ENCODE data around the gene AUTS2. TPM values are rescaled to one million over a fixed set of nuclear protein-coding genes. Genes with fewer than 3 reads are reported as not detected.

Gene AUTS2
- total and polyA plus RNA-seq, 7 experiments from 2014 or later = 0.40 to 31.7 (median 4.2) TPM

GRCh38 chr7:69757528-69757927 lies 159.3 kb downstream of the AUTS2 start:
- Histone ChIP-seq H3K36me3 (ENCODE audit: control insufficient read depth in 2 of 3, insufficient read depth in 3 of 3, low read length in 3 of 3) (no peaks in the 10 kb centered on the region), H3K27ac (ENCODE audit: low read depth, low read length) (no peak overlapping the region), H3K27me3 (ENCODE audit: control insufficient read depth in 2 of 2, insufficient read depth in 2 of 2, low read length in 2 of 2) (no peaks in the 10 kb centered on the region), H3K4me1 (ENCODE audit: control insufficient read depth in 2 of 2, insufficient read depth in 2 of 2, low read length in 2 of 2) (no peaks in the 10 kb centered on the region), H3K4me3 (ENCODE audit: low read length) (no peak overlapping the region), H3K9me3 (ENCODE audit: control insufficient read depth in 2 of 3, low read length in 3 of 3) (no peaks in the 10 kb centered on the region)
- POLR2A ChIA-PET = no interaction called here
- H3K4me1 Mint-ChIP-seq = no peaks in the 10 kb centered on the region
- H3K36me3 Mint-ChIP-seq = no peaks in the 10 kb centered on the region
- DNase-seq = no peak
- H3K4me3 Mint-ChIP-seq = no peak overlapping the region
- H3K9me3 Mint-ChIP-seq = no peaks in the 10 kb centered on the region
- H3K27ac Mint-ChIP-seq = no peak overlapping the region
- CTCF ChIA-PET = no interaction called here
- intact Hi-C loops (cut with micrococcal nuclease) = no loop called here
- no peaks in the 10 kb centered on the region for H3K27me3 Mint-ChIP-seq
- no peak for ATAC-seq

GRCh38 chr7:69757981-69758430 lies 159.7 kb downstream of the AUTS2 start:
- H3K9me3 ChIP-seq (ENCODE audit: control insufficient read depth in 2 of 3, low read length in 3 of 3) = no peaks in the 10 kb centered on the region
- POLR2A ChIA-PET = no interaction called here
- Mint-ChIP-seq H3K4me1 (no peaks in the 10 kb centered on the region), H3K27me3 (no peaks in the 10 kb centered on the region), H3K36me3 (no peaks in the 10 kb centered on the region), H3K27ac (no peak overlapping the region), H3K4me3 (no peak overlapping the region), H3K9me3 (no peaks in the 10 kb centered on the region)
- no peaks in the 10 kb centered on the region for H3K4me1 ChIP-seq (ENCODE audit: control insufficient read depth in 2 of 2, insufficient read depth in 2 of 2, low read length in 2 of 2)
- DNase-seq (no peak), ATAC-seq (no peak)
- no peak overlapping the region for H3K4me3 ChIP-seq (ENCODE audit: low read length)
- intact Hi-C loops (cut with micrococcal nuclease) = no loop called here
- H3K27me3 ChIP-seq (ENCODE audit: control insufficient read depth in 2 of 2, insufficient read depth in 2 of 2, low read length in 2 of 2) = no peaks in the 10 kb centered on the region
- CTCF ChIA-PET = no interaction called here
- H3K27ac ChIP-seq (ENCODE audit: low read depth, low read length) = no peak overlapping the region
- no peaks in the 10 kb centered on the region for H3K36me3 ChIP-seq (ENCODE audit: control insufficient read depth in 2 of 3, insufficient read depth in 3 of 3, low read length in 3 of 3)

DNA sequence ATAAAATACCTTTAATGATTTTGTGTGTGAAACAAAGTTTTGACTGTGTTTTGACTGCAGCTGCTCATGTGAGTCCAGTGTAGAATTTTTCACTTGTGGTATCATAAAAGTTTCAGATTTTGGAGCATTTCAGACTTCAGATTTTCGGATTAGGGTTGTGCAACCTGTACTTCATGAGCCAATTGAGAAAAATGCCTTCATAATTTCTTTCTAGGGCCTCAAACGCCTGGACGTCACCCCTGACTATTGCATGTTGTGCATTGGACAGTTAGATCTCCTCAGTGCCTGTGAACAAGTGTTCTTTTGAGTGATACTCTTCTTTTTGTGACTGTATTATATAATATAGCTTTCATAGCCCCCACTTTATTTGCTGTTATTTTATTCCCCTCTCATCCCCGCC lies 161.1 kb downstream of the AUTS2 start:
- intact Hi-C loops (cut with micrococcal nuclease) = no loop called here
- Mint-ChIP-seq H3K9me3 (no peaks in the 10 kb centered on the region), H3K4me1 (no peaks in the 10 kb centered on the region), H3K27me3 (no peaks in the 10 kb centered on the region), H3K27ac (no peak overlapping the region), H3K36me3 (no peaks in the 10 kb centered on the region), H3K4me3 (no peak overlapping the region)
- Histone ChIP-seq H3K27ac (ENCODE audit: low read depth, low read length) (no peak overlapping the region), H3K4me3 (ENCODE audit: low read length) (no peak overlapping the region), H3K36me3 (ENCODE audit: control insufficient read depth in 2 of 3, insufficient read depth in 3 of 3, low read length in 3 of 3) (no peaks in the 10 kb centered on the region), H3K9me3 (ENCODE audit: control insufficient read depth in 2 of 3, low read length in 3 of 3) (no peaks in the 10 kb centered on the region), H3K4me1 (ENCODE audit: control insufficient read depth in 2 of 2, insufficient read depth in 2 of 2, low read length in 2 of 2) (no peaks in the 10 kb centered on the region), H3K27me3 (ENCODE audit: control insufficient read depth in 2 of 2, insufficient read depth in 2 of 2, low read length in 2 of 2) (no peaks in the 10 kb centered on the region)
- POLR2A ChIA-PET = no interaction called here
- CTCF ChIA-PET = no interaction called here
- no peak for DNase-seq
- ATAC-seq = no peak

DNA sequence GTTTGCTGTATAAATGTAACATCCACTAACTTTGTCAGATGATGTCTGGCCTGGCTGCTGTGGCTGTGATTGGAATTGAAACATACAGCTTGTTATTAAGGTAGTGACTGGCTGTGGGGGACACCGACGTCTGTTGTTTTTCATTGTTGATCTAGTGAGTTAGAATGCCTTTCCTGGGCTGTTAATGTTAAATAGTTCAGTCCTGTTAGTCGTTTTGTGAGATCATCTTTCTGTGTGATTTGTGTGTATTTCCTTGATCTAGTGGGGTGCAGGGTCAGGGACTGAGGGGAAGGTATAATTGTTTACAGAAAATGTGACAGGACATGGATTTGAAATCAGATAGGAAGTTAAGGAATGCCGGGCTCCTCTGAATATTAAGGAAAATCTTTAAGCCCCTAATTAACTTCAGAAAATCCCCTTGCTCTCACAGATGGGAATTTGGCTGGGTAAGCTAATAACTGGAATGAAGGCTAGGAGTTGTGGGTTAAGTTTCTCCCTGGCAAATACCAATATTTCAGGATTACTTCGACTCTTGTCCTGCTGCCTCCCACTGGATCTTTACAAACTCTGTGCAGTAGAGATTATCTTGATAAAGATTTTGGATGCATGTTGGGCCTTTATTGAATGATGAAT lies 163.1 kb downstream of the AUTS2 start:
- intact Hi-C loops (cut with micrococcal nuclease) = no loop called here
- CTCF ChIA-PET = no interaction called here
- H3K4me1 Mint-ChIP-seq = peaks cover 0 to 2% (median 0%) of the 10 kb centered on the region in 7 donors
- DNase-seq (no peak), ATAC-seq (no peak)
- no peaks in the 10 kb centered on the region for H3K36me3 ChIP-seq (ENCODE audit: control insufficient read depth in 2 of 3, insufficient read depth in 3 of 3, low read length in 3 of 3)
- H3K27me3 Mint-ChIP-seq = no peaks in the 10 kb centered on the region
- no peak overlapping the region for H3K4me3 ChIP-seq (ENCODE audit: low read length)
- no peak overlapping the region for H3K4me3 Mint-ChIP-seq
- no peaks in the 10 kb centered on the region for H3K36me3 Mint-ChIP-seq
- H3K4me1 ChIP-seq (ENCODE audit: control insufficient read depth in 2 of 2, insufficient read depth in 2 of 2, low read length in 2 of 2) = no peaks in the 10 kb centered on the region
- no peaks in the 10 kb centered on the region for H3K27me3 ChIP-seq (ENCODE audit: control insufficient read depth in 2 of 2, insufficient read depth in 2 of 2, low read length in 2 of 2)
- no peak overlapping the region for H3K27ac ChIP-seq (ENCODE audit: low read depth, low read length)
- peaks cover 0 to 5% (median 0%) of the 10 kb centered on the region in 11 donors for H3K9me3 Mint-ChIP-seq
- POLR2A ChIA-PET = no interaction called here
- no peak overlapping the region for H3K27ac Mint-ChIP-seq
- H3K9me3 ChIP-seq (ENCODE audit: control insufficient read depth in 2 of 3, low read length in 3 of 3) = no peaks in the 10 kb centered on the region

- no peaks in the 10 kb centered on the region for H3K4me1 ChIP-seq (ENCODE audit: control insufficient read depth in 2 of 2, insufficient read depth in 2 of 2, low read length in 2 of 2)
- Mint-ChIP-seq H3K36me3 (no peaks in the 10 kb centered on the region), H3K4me1 (peaks cover 0 to 2% (median 0%) of the 10 kb centered on the region in 7 donors), H3K27ac (no peak overlapping the region), H3K9me3 (peaks cover 0 to 5% (median 0%) of the 10 kb centered on the region in 11 donors), H3K4me3 (no peak overlapping the region), H3K27me3 (no peaks in the 10 kb centered on the region)
- POLR2A ChIA-PET = no interaction called here
- no peaks in the 10 kb centered on the region for H3K36me3 ChIP-seq (ENCODE audit: control insufficient read depth in 2 of 3, insufficient read depth in 3 of 3, low read length in 3 of 3)
- H3K9me3 ChIP-seq (ENCODE audit: control insufficient read depth in 2 of 3, low read length in 3 of 3) = no peaks in the 10 kb centered on the region
- H3K4me3 ChIP-seq (ENCODE audit: low read length) = no peak overlapping the region
- no peak for DNase-seq
- no peaks in the 10 kb centered on the region for H3K27me3 ChIP-seq (ENCODE audit: control insufficient read depth in 2 of 2, insufficient read depth in 2 of 2, low read length in 2 of 2)
- CTCF ChIA-PET = no interaction called here
- no peak for ATAC-seq
- intact Hi-C loops (cut with micrococcal nuclease) = no loop called here
- no peak overlapping the region for H3K27ac ChIP-seq (ENCODE audit: low read depth, low read length)
These were observed 164.6 kb downstream of the AUTS2 start for GRCh38 chr7:69762821-69763352.

DNA sequence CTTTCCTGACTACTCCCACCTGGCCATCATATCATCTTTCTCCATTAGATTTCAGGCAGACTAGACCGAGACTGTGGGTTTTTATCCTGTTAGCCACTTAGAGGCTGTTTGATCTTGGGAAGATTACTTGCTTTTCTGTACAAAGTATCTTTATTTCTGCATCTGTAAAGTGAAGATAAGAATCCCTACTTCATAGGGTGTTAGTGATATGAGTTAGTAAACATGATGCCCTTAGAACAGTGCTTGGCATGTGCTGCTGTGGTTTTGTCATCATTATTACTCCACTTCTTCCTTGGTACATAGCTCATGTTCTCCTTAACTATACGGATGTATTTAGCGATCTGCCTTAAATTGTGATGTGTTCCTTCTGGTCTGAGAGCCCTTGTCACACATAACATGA lies 165.2 kb downstream of the AUTS2 start:
- H3K36me3 Mint-ChIP-seq = no peaks in the 10 kb centered on the region
- no peaks in the 10 kb centered on the region for H3K27me3 Mint-ChIP-seq
- Histone ChIP-seq H3K36me3 (ENCODE audit: control insufficient read depth in 2 of 3, insufficient read depth in 3 of 3, low read length in 3 of 3) (no peaks in the 10 kb centered on the region), H3K27ac (ENCODE audit: low read depth, low read length) (no peak overlapping the region), H3K27me3 (ENCODE audit: control insufficient read depth in 2 of 2, insufficient read depth in 2 of 2, low read length in 2 of 2) (no peaks in the 10 kb centered on the region), H3K9me3 (ENCODE audit: control insufficient read depth in 2 of 3, low read length in 3 of 3) (no peaks in the 10 kb centered on the region), H3K4me1 (ENCODE audit: control insufficient read depth in 2 of 2, insufficient read depth in 2 of 2, low read length in 2 of 2) (no peaks in the 10 kb centered on the region), H3K4me3 (ENCODE audit: low read length) (no peak overlapping the region)
- ChIA-PET CTCF (no interaction called here), POLR2A (no interaction called here)
- intact Hi-C loops (cut with micrococcal nuclease) = no loop called here
- no peak overlapping the region for H3K4me3 Mint-ChIP-seq
- H3K4me1 Mint-ChIP-seq = peaks cover 0 to 2% (median 0%) of the 10 kb centered on the region in 7 donors
- peaks cover 0 to 5% (median 0%) of the 10 kb centered on the region in 11 donors for H3K9me3 Mint-ChIP-seq
- DNase-seq (no peak), ATAC-seq (no peak)
- no peak overlapping the region for H3K27ac Mint-ChIP-seq

DNA sequence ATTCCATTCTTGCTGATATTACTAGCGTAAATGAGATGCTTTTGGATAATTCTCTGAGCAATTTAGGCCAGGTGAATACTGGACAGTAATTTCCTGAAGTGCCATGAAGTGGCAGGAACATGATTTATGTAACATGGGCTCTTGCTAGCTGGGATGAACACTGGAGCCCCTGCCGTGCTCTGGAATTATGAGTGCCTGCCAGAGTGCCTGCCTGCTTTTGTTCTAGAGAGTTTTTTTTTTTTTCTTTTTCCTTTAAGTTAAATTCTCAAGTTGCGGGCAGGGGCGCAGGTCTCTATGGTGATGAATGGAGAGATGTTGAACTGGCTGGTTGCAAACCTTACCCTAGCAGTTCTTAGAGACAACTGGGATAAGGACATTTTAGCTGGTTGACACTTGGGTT lies 165.9 kb downstream of the AUTS2 start:
- Mint-ChIP-seq H3K27me3 (no peaks in the 10 kb centered on the region), H3K4me3 (no peak overlapping the region), H3K4me1 (peaks cover 0 to 2% (median 0%) of the 10 kb centered on the region in 7 donors), H3K27ac (no peak overlapping the region), H3K9me3 (peaks cover 0 to 5% (median 0%) of the 10 kb centered on the region in 11 donors), H3K36me3 (no peaks in the 10 kb centered on the region)
- no peaks in the 10 kb centered on the region for H3K36me3 ChIP-seq (ENCODE audit: control insufficient read depth in 2 of 3, insufficient read depth in 3 of 3, low read length in 3 of 3)
- H3K9me3 ChIP-seq (ENCODE audit: control insufficient read depth in 2 of 3, low read length in 3 of 3) = no peaks in the 10 kb centered on the region
- ChIA-PET POLR2A (no interaction called here), CTCF (no interaction called here)
- H3K4me3 ChIP-seq (ENCODE audit: low read length) = no peak overlapping the region
- no peak for DNase-seq
- intact Hi-C loops (cut with micrococcal nuclease) = no loop called here
- no peaks in the 10 kb centered on the region for H3K4me1 ChIP-seq (ENCODE audit: control insufficient read depth in 2 of 2, insufficient read depth in 2 of 2, low read length in 2 of 2)
- H3K27me3 ChIP-seq (ENCODE audit: control insufficient read depth in 2 of 2, insufficient read depth in 2 of 2, low read length in 2 of 2) = no peaks in the 10 kb centered on the region
- ATAC-seq = no peak
- H3K27ac ChIP-seq (ENCODE audit: low read depth, low read length) = no peak overlapping the region

Measured in naive thymus-derived CD4-positive, alpha-beta T cell (primary cell).